NOMO-1 treated with dmso at 0.1 percent for 144 hours (cell line): ENCODE data around the gene UNKL.

Experiments used
- DNase-seq: peaks from one replicate; lab custom pipeline; 2025; ENCODE audit not compliant: unreplicated experiment; lab: John Stamatoyannopoulos, UW

UNKL gene

GRCh38 chr16:1356061-1356900 lies 58.2 kb downstream of the UNKL start:
- DNase-seq = no peak

GRCh38 chr16:1355591-1355990 lies 58.9 kb downstream of the UNKL start:
- DNase-seq = no peak

- DNase-seq = no peak
Measured at GRCh38 chr16:1354815-1355540, 59.5 kb downstream of the UNKL start.

- DNase-seq = peak; percentile 48
Measured at GRCh38 chr16:1351582-1352362, 62.7 kb downstream of the UNKL start, which contains the start of the genes GNPTG and TSR3. GNPTG (plus strand) TSS chr16:1351931; CDS start chr16:1351966, 35 bp downstream. TSR3 (minus strand) TSS chr16:1351878; CDS start chr16:1351804, 74 bp downstream.

- DNase-seq = no peak
Measured at GRCh38 chr16:1351215-1351581, 63.3 kb downstream of the UNKL start.

- DNase-seq = no peak
Measured at GRCh38 chr16:1350691-1351090, 63.8 kb downstream of the UNKL start.

GRCh38 chr16:1349951-1350350 lies 64.6 kb downstream of the UNKL start:
- no peak for DNase-seq

GRCh38 chr16:1349351-1349750 lies 65.2 kb downstream of the UNKL start:
- DNase-seq = no peak

- DNase-seq = no peak
Measured at GRCh38 chr16:1348926-1349325, 65.6 kb downstream of the UNKL start.

GRCh38 chr16:1348441-1348840 lies 66.1 kb downstream of the UNKL start:
- no peak for DNase-seq

GRCh38 chr16:1347962-1348361 lies 66.5 kb downstream of the UNKL start:
- no peak for DNase-seq

- DNase-seq = no peak
Measured at GRCh38 chr16:1347286-1347855, 67.1 kb downstream of the UNKL start.

GRCh38 chr16:1346422-1347285 lies 67.8 kb downstream of the UNKL start:
- DNase-seq = no peak

GRCh38 chr16:1345651-1346421 lies 68.7 kb downstream of the UNKL start:
- DNase-seq = no peak

GRCh38 chr16:1345087-1345486 lies 69.4 kb downstream of the UNKL start:
- no peak for DNase-seq

GRCh38 chr16:1344499-1344898 lies 70.0 kb downstream of the UNKL start:
- no peak for DNase-seq

- DNase-seq = no peak
Measured at GRCh38 chr16:1343428-1344242, 70.9 kb downstream of the UNKL start.
